ENCODE data around the gene PCP4.

Gene PCP4

GRCh38 chr21:39913706-39914305, 46.6 kb downstream of the PCP4 start:
- TF ChIP-seq CTCF (IDR thresholded peaks at IDR 0.05; ENCODE audit: low read length, missing control alignments): no peak
- H3K4me3 ChIP-seq (replicated peaks; ENCODE audit: low read depth, low read length): no peak overlapping the region
- no peak for DNase-seq (ENCODE audit: low read depth)

GRCh38 chr21:39915881-39916280, 48.6 kb downstream of the PCP4 start:
- no peak for TF ChIP-seq CTCF (IDR thresholded peaks at IDR 0.05; ENCODE audit: low read length, missing control alignments)
- no peak for DNase-seq (ENCODE audit: low read depth)
- H3K4me3 ChIP-seq (replicated peaks; ENCODE audit: low read depth, low read length): no peak overlapping the region

GRCh38 chr21:39918558-39918957, 51.3 kb downstream of the PCP4 start:
- DNase-seq (ENCODE audit: low read depth): no peak
- H3K4me3 ChIP-seq (replicated peaks; ENCODE audit: low read depth, low read length): no peak overlapping the region
- TF ChIP-seq CTCF (IDR thresholded peaks at IDR 0.05; ENCODE audit: low read length, missing control alignments): no peak

- H3K4me3 ChIP-seq (replicated peaks; ENCODE audit: low read depth, low read length): no peak overlapping the region
- DNase-seq (ENCODE audit: low read depth): no peak
- no peak for TF ChIP-seq CTCF (IDR thresholded peaks at IDR 0.05; ENCODE audit: low read length, missing control alignments)
These were observed 56.2 kb downstream of the PCP4 start for GRCh38 chr21:39923476-39923875.

- no peak overlapping the region for H3K4me3 ChIP-seq (replicated peaks; ENCODE audit: low read depth, low read length)
- no peak for DNase-seq (ENCODE audit: low read depth)
- no peak for TF ChIP-seq CTCF (IDR thresholded peaks at IDR 0.05; ENCODE audit: low read length, missing control alignments)
These were observed 57.5 kb downstream of the PCP4 start for GRCh38 chr21:39924577-39925308.

- TF ChIP-seq CTCF (IDR thresholded peaks at IDR 0.05; ENCODE audit: low read length, missing control alignments): no peak
- no peak for DNase-seq (ENCODE audit: low read depth)
These were observed 60.2 kb downstream of the PCP4 start for GRCh38 chr21:39927304-39927886.

More at GRCh38 chr21:39927304-39927886, 60.2 kb downstream of the PCP4 start:
- no peak overlapping the region for H3K4me3 ChIP-seq (replicated peaks; ENCODE audit: low read depth, low read length)

Data from fibroblast of pulmonary artery (primary cell).